ENCODE results near the gene RHBDD1. TPM values are rescaled to one million over a fixed set of nuclear protein-coding genes. Genes with fewer than 3 reads are reported as not detected.

The RHBDD1 gene
- total RNA-seq, 1 donor from 2014 or later, result 21.9 TPM

- Mint-ChIP-seq H3K36me3 (ENCODE audit: low read depth, unreplicated experiment) (no peaks in the 10 kb centered on the region), H3K4me1 (ENCODE audit: unreplicated experiment) (peaks cover 6% of the 10 kb centered on the region), H3K4me3 (ENCODE audit: unreplicated experiment) (no peak overlapping the region), H3K27me3 (ENCODE audit: unreplicated experiment) (peaks cover 2% of the 10 kb centered on the region), H3K9me3 (ENCODE audit: unreplicated experiment) (no peaks in the 10 kb centered on the region), H3K27ac (ENCODE audit: unreplicated experiment) (no peak overlapping the region)
- no peak for DNase-seq (ENCODE audit: low spot score)
- TF ChIP-seq, protein P1, sequence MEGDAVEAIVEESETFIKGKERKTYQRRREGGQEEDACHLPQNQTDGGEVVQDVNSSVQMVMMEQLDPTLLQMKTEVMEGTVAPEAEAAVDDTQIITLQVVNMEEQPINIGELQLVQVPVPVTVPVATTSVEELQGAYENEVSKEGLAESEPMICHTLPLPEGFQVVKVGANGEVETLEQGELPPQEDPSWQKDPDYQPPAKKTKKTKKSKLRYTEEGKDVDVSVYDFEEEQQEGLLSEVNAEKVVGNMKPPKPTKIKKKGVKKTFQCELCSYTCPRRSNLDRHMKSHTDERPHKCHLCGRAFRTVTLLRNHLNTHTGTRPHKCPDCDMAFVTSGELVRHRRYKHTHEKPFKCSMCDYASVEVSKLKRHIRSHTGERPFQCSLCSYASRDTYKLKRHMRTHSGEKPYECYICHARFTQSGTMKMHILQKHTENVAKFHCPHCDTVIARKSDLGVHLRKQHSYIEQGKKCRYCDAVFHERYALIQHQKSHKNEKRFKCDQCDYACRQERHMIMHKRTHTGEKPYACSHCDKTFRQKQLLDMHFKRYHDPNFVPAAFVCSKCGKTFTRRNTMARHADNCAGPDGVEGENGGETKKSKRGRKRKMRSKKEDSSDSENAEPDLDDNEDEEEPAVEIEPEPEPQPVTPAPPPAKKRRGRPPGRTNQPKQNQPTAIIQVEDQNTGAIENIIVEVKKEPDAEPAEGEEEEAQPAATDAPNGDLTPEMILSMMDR (IDR thresholded peaks at IDR 0.05; ENCODE audit: unreplicated experiment), result no peak
These were observed 195.5 kb downstream of the RHBDD1 start for GRCh38 chr2:227031379-227031778.

DNA sequence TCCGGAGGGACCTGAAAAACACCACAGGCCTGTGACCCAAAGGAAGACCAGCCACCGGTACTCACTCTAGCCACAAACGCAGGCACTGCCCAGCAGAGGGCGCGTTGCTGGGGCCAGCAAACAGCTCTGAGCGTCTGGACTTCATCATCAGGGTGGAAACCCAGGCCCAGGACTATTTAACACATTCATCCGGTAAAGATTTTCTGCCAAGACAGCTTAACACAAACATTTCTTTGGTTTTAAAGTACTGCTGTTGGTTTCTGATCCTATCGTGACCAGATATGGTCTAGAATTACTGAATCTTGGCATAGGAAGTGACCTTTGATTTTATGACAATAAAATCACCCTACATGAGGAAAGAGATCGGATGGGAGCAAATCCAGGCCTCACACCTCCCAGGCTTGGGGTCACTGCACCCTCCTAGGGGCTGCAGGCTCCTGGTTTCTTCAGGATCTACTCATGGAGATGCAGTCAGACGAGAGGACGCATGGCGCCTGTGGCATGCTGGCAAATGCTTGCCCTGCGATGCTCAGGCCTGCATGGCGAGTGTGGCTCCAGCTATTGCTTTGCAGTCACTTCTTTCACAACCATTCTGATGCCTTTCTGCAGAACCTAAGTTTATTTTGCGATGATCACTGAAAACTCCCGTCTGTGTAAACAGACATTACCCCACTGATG, 197.8 kb downstream of the RHBDD1 start:
- no peaks in the 10 kb centered on the region for H3K36me3 Mint-ChIP-seq (ENCODE audit: low read depth, unreplicated experiment)
- no peak overlapping the region for H3K27ac Mint-ChIP-seq (ENCODE audit: unreplicated experiment)
- no peaks in the 10 kb centered on the region for H3K9me3 Mint-ChIP-seq (ENCODE audit: unreplicated experiment)
- TF ChIP-seq, protein P1 (IDR thresholded peaks at IDR 0.05; ENCODE audit: unreplicated experiment), result peak; percentile 49
- H3K27me3 Mint-ChIP-seq (ENCODE audit: unreplicated experiment), result peaks cover 2% of the 10 kb centered on the region
- H3K4me3 Mint-ChIP-seq (ENCODE audit: unreplicated experiment), result no peak overlapping the region
- peak; percentile 74 for DNase-seq (ENCODE audit: low spot score)
- H3K4me1 Mint-ChIP-seq (ENCODE audit: unreplicated experiment), result no peaks in the 10 kb centered on the region

DNA sequence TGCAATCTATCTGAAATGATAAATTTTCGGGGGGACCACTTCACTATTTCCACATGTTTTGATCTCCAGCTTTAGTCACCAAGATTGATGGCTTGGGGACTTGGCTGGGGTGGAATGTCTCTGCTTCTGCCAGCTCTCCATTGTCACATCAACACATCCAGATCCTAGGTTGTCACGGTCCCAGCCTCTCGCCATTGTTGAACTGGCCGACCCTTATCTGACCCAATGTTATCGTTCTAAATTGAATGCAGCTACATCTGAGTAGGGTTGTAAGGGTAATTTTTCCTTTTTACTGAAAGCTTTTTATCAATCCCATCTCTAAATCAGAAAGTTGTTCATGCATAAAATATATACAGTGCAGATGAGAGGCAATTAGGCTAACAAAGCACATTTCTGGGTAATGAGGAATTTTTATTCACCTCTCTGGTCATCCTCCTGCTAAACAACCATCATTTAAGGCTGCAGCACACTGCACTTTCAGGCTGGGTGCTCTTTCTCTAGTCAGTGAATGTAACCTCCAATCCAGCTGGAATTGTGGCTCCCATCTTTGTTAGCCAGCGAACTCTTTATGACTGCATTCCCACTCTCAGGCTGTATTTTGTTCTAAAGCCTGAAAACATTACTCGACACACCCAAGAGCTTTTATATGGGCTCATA, 200.0 kb downstream of the RHBDD1 start:
- H3K36me3 Mint-ChIP-seq (ENCODE audit: low read depth, unreplicated experiment), result no peaks in the 10 kb centered on the region
- H3K4me1 Mint-ChIP-seq (ENCODE audit: unreplicated experiment), result no peaks in the 10 kb centered on the region
- H3K4me3 Mint-ChIP-seq (ENCODE audit: unreplicated experiment), result no peak overlapping the region
- no peak overlapping the region for H3K27ac Mint-ChIP-seq (ENCODE audit: unreplicated experiment)
- no peak for DNase-seq (ENCODE audit: low spot score)
- TF ChIP-seq, protein P1 (IDR thresholded peaks at IDR 0.05; ENCODE audit: unreplicated experiment), result no peak
- no peaks in the 10 kb centered on the region for H3K9me3 Mint-ChIP-seq (ENCODE audit: unreplicated experiment)
- H3K27me3 Mint-ChIP-seq (ENCODE audit: unreplicated experiment), result peaks cover 2% of the 10 kb centered on the region

DNA sequence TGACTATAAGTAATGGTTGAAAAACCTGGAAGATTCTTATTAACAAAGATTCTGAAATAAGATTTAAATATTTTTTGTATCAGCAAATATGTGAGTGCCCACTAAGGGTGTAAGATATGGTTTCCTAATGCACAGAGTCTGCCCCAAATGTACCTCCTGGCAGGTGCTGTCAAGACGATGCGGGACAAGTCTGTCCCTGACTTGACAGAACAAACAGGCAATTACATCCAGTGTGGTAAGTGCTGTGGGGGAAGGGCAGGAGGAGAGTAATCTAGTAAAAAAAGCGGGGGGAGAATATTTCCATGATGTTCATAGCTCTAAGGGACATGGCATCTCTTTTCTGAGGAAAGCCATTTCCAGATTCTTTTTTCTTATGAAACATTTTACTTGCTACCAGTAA, 200.7 kb downstream of the RHBDD1 start:
- H3K4me1 Mint-ChIP-seq (ENCODE audit: unreplicated experiment), result no peaks in the 10 kb centered on the region
- no peaks in the 10 kb centered on the region for H3K9me3 Mint-ChIP-seq (ENCODE audit: unreplicated experiment)
- TF ChIP-seq, protein P1 (IDR thresholded peaks at IDR 0.05; ENCODE audit: unreplicated experiment), result no peak
- H3K27ac Mint-ChIP-seq (ENCODE audit: unreplicated experiment), result no peak overlapping the region
- peaks cover 2% of the 10 kb centered on the region for H3K27me3 Mint-ChIP-seq (ENCODE audit: unreplicated experiment)
- H3K4me3 Mint-ChIP-seq (ENCODE audit: unreplicated experiment), result no peak overlapping the region
- DNase-seq (ENCODE audit: low spot score), result no peak
- no peaks in the 10 kb centered on the region for H3K36me3 Mint-ChIP-seq (ENCODE audit: low read depth, unreplicated experiment)

GRCh38 chr2:227038550-227039189, 202.8 kb downstream of the RHBDD1 start:
- Mint-ChIP-seq H3K36me3 (ENCODE audit: low read depth, unreplicated experiment) (no peaks in the 10 kb centered on the region), H3K27me3 (ENCODE audit: unreplicated experiment) (no peaks in the 10 kb centered on the region), H3K4me3 (ENCODE audit: unreplicated experiment) (no peak overlapping the region)

More at GRCh38 chr2:227038550-227039189, 202.8 kb downstream of the RHBDD1 start:
- no peaks in the 10 kb centered on the region for H3K9me3 Mint-ChIP-seq (ENCODE audit: unreplicated experiment)
- no peaks in the 10 kb centered on the region for H3K4me1 Mint-ChIP-seq (ENCODE audit: unreplicated experiment)
- TF ChIP-seq, protein P1 (IDR thresholded peaks at IDR 0.05; ENCODE audit: unreplicated experiment), result no peak
- H3K27ac Mint-ChIP-seq (ENCODE audit: unreplicated experiment), result no peak overlapping the region
- no peak for DNase-seq (ENCODE audit: low spot score)
